Measurements from ENCODE around the gene USP9X.
A peak's percentile ranks its signal among the peaks of the same experiment; 100 is the strongest.
"Not testable (repeated sequence)": the region's sequence is repeated elsewhere in the genome, so short reads cannot be mapped to it uniquely, and the experiment has no call there.

The USP9X gene

DNA sequence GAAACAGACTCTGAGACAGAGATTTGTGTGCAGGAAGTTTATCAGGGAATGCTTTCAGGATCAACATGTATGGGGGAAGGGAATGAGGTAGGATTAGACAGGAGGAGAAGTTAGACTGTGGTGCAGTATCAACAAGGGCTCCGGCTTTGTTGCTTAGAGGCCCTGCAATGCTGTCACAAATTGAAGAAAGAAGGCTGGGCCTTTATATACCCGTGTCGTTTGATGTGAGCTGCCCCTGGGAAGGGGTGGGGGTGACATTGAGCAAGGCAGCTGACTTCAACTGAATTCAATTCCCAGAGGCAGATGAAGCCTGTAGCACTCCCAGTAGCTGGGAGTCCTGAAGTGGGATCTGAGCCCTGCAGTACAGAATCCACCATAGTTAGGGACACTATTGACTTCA, 29.5 kb upstream of the USP9X start:
- H3K36me3 ChIP-seq (ENCODE audit: control insufficient read depth, insufficient read depth, low read length): no peaks in the 10 kb centered on the region
- no peak overlapping the region for H3K4me3 ChIP-seq (ENCODE audit: insufficient read depth, low read depth, low read length)
- H3K4me1 ChIP-seq (ENCODE audit: control insufficient read depth, insufficient read depth, low read length): no peaks in the 10 kb centered on the region
- no peaks in the 10 kb centered on the region for H3K9me3 ChIP-seq (ENCODE audit: control insufficient read depth, low read length)
- 46 to 49% methylated on average over 3 of the region's 3 CpGs for WGBS, 2 experiments
- no peak overlapping the region for H3K27ac ChIP-seq (ENCODE audit: insufficient read depth, low read depth, low read length, poor library complexity, severe bottlenecking)
- no peaks in the 10 kb centered on the region for H3K27me3 ChIP-seq (ENCODE audit: control insufficient read depth, insufficient read depth, low read length, poor library complexity, severe bottlenecking)

DNA sequence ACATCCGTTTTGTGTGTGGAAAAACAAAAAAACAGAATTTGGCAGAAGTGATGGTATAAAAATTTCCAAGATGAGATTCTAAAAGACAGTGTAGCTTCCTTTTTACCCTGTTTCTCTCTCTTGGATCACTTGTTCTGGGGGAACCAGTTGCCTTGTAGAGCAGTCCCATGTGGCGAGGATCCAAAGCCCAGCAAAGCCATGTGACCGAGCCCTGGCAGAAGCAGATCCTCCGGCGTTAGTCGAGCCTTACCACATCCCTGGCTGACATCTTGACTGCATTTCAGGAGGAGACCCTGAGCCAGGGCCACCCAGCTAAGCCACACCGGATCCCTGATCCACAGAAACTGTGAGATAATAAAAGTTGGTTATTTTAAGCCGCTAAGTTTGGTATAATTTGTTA, 22.0 kb upstream of the USP9X start:
- H3K36me3 ChIP-seq (ENCODE audit: control insufficient read depth, insufficient read depth, low read length); H3K9me3 ChIP-seq (ENCODE audit: control insufficient read depth, low read length); H3K27ac ChIP-seq (ENCODE audit: insufficient read depth, low read depth, low read length, poor library complexity, severe bottlenecking); H3K4me1 ChIP-seq (ENCODE audit: control insufficient read depth, insufficient read depth, low read length); H3K27me3 ChIP-seq (ENCODE audit: control insufficient read depth, insufficient read depth, low read length, poor library complexity, severe bottlenecking); H3K4me3 ChIP-seq (ENCODE audit: insufficient read depth, low read depth, low read length): not testable (repeated sequence)
- WGBS, 2 experiments: 92 to 99% methylated on average over 6 to 7 of the region's 8 CpGs

DNA sequence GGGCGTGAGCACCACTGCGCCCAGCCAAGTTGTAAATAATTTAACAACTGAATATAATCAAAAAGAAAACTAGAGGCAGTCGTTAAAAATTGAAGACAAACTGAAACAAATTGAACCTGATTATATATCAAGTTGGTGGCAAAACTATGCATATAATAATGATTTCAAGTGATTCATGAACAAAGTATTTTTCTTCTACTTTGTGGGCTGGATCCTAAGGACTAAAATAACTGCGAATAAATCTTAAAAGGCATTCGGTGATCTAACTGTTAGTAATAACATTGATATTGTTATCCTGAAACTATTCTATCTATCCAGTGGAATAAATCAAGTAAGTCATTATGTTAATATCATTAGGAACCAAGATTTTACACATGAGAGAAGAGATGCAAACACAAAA, 21.2 kb upstream of the USP9X start:
- no peaks in the 10 kb centered on the region for H3K27me3 ChIP-seq (ENCODE audit: control insufficient read depth, insufficient read depth, low read length, poor library complexity, severe bottlenecking)
- no peak overlapping the region for H3K4me3 ChIP-seq (ENCODE audit: insufficient read depth, low read depth, low read length)
- H3K4me1 ChIP-seq (ENCODE audit: control insufficient read depth, insufficient read depth, low read length): no peaks in the 10 kb centered on the region
- WGBS, 2 experiments: 83% methylated on average over 1 to 3 of the region's 5 CpGs
- no peak overlapping the region for H3K27ac ChIP-seq (ENCODE audit: insufficient read depth, low read depth, low read length, poor library complexity, severe bottlenecking)
- no peaks in the 10 kb centered on the region for H3K9me3 ChIP-seq (ENCODE audit: control insufficient read depth, low read length)
- H3K36me3 ChIP-seq (ENCODE audit: control insufficient read depth, insufficient read depth, low read length): no peaks in the 10 kb centered on the region

DNA sequence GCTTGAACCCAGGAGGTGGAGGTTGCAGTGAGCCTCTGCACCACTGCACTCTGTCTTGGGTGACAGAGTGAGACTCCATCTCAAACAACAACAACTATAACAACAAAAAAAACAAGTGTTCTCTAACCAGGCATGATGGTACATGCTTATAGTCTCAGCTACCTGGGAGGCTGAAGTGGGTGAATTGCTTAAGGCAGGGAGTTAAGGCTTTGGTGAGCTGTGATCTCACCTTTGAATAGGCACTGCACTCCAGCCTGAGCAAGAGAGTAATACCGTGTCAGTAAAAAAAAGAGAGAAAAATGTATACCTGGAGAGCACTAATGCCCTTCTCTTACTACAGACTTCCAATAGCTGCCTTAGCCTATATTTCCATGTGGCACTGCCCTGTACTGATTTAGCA, 18.9 kb upstream of the USP9X start:
- 92% methylated on average over 1 of the region's 1 CpG; no CpG with 5 or more reads in 1 of the 2 experiments for WGBS, 2 experiments
- Histone ChIP-seq H3K9me3 (ENCODE audit: control insufficient read depth, low read length) (no peaks in the 10 kb centered on the region), H3K4me3 (ENCODE audit: insufficient read depth, low read depth, low read length) (no peak overlapping the region), H3K36me3 (ENCODE audit: control insufficient read depth, insufficient read depth, low read length) (no peaks in the 10 kb centered on the region), H3K4me1 (ENCODE audit: control insufficient read depth, insufficient read depth, low read length) (no peaks in the 10 kb centered on the region), H3K27me3 (ENCODE audit: control insufficient read depth, insufficient read depth, low read length, poor library complexity, severe bottlenecking) (no peaks in the 10 kb centered on the region), H3K27ac (ENCODE audit: insufficient read depth, low read depth, low read length, poor library complexity, severe bottlenecking) (no peak overlapping the region)

DNA sequence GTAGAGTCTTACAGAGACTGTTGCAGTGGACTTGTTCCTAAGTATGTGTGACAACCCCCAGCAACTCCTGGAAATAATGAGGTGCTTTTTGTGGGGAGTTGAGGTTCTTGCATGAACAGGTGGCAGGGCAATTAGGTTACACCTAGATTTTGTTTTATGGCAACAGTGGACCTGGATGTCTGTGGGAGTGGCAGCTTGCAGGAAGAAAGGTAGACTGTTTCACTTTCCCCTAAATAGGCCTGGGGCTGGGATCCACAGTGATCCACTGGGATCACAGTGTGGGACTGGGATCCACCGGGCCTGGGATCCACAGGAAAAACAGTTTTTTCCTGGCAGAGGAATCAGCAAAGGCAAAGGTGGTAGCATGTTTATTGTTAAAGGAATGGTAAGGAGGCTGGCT, 18.3 kb upstream of the USP9X start:
- no peak overlapping the region for H3K27ac ChIP-seq (ENCODE audit: insufficient read depth, low read depth, low read length, poor library complexity, severe bottlenecking)
- no peak overlapping the region for H3K4me3 ChIP-seq (ENCODE audit: insufficient read depth, low read depth, low read length)
- no peaks in the 10 kb centered on the region for H3K36me3 ChIP-seq (ENCODE audit: control insufficient read depth, insufficient read depth, low read length)
- no peaks in the 10 kb centered on the region for H3K27me3 ChIP-seq (ENCODE audit: control insufficient read depth, insufficient read depth, low read length, poor library complexity, severe bottlenecking)
- H3K4me1 ChIP-seq (ENCODE audit: control insufficient read depth, insufficient read depth, low read length): no peaks in the 10 kb centered on the region
- H3K9me3 ChIP-seq (ENCODE audit: control insufficient read depth, low read length): no peaks in the 10 kb centered on the region
- 97 to 100% methylated on average over 1 of the region's 1 CpG for WGBS, 2 experiments

DNA sequence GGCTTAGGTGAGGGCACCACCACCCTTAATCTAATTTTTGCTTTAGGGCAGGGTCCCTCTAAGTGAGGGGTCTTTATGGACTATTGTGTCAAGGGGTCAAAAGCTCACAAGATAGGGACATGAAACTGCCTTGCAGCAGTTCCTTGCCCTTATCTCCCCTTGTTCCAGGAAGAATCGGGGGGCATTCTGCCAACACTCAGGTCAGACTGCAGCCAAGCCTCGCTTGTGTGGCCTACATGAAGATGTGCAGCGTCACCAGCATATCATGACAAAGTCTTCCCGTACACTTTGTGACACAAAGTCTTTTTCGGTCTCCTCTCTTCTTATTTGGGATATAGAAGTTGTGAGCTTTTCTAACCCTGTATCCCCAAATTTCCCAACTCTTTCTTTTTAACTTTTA, 17.5 kb upstream of the USP9X start:
- no peaks in the 10 kb centered on the region for H3K4me1 ChIP-seq (ENCODE audit: control insufficient read depth, insufficient read depth, low read length)
- WGBS, 2 experiments: 89 to 90% methylated on average over 4 of the region's 5 CpGs
- no peak overlapping the region for H3K27ac ChIP-seq (ENCODE audit: insufficient read depth, low read depth, low read length, poor library complexity, severe bottlenecking)
- no peak overlapping the region for H3K4me3 ChIP-seq (ENCODE audit: insufficient read depth, low read depth, low read length)
- H3K9me3 ChIP-seq (ENCODE audit: control insufficient read depth, low read length): no peaks in the 10 kb centered on the region
- H3K27me3 ChIP-seq (ENCODE audit: control insufficient read depth, insufficient read depth, low read length, poor library complexity, severe bottlenecking): no peaks in the 10 kb centered on the region
- no peaks in the 10 kb centered on the region for H3K36me3 ChIP-seq (ENCODE audit: control insufficient read depth, insufficient read depth, low read length)

DNA sequence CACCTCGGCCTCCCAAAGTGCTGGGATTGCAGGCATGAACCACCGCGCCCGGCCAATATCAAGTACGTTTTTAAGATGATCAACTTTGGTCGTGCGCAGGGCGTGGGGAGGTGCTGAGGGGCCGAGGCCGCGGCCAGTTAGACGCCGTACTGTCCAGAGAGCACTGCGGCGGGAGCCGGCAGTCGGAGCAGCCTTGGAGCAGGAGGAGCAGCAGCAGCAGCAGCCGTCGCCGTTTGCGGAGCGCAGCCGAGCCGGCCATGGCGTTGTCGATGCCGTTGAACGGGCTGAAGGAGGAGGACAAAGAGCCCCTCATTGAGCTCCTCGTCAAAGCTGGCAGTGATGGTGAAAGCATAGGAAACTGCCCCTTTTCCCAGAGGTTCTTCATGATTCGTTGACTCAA, 8.5 kb upstream of the USP9X start:
- no peak overlapping the region for H3K4me3 ChIP-seq (ENCODE audit: insufficient read depth, low read depth, low read length)
- no peaks in the 10 kb centered on the region for H3K9me3 ChIP-seq (ENCODE audit: control insufficient read depth, low read length)
- no peaks in the 10 kb centered on the region for H3K36me3 ChIP-seq (ENCODE audit: control insufficient read depth, insufficient read depth, low read length)
- 95% methylated on average over 30 of the region's 30 CpGs for WGBS, 2 experiments
- H3K4me1 ChIP-seq (ENCODE audit: control insufficient read depth, insufficient read depth, low read length): no peaks in the 10 kb centered on the region
- H3K27me3 ChIP-seq (ENCODE audit: control insufficient read depth, insufficient read depth, low read length, poor library complexity, severe bottlenecking): no peaks in the 10 kb centered on the region
- H3K27ac ChIP-seq (ENCODE audit: insufficient read depth, low read depth, low read length, poor library complexity, severe bottlenecking): no peak overlapping the region

DNA sequence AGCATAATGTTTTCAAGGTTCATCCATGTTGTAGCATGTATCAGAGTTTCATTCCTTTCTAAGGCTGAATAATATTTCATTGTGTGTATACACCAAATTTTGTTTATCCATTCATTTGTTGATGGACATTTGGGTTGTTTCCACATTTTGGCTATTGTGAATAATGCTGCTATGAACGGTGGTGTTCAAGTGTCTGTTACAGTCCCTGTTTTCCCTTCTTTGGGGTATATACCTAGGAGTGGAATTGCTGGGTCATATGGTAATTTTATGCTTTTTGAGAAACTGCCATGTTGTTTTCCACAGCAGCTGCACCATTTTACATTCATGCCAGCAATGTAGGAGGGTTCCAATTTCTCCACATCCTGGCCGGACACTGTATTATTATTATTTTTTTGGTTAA, 3.4 kb upstream of the USP9X start:
- 100% methylated on average over 1 to 2 of the region's 2 CpGs for WGBS, 2 experiments
- H3K27ac ChIP-seq (ENCODE audit: insufficient read depth, low read depth, low read length, poor library complexity, severe bottlenecking): no peak overlapping the region
- no peaks in the 10 kb centered on the region for H3K9me3 ChIP-seq (ENCODE audit: control insufficient read depth, low read length)
- H3K4me3 ChIP-seq (ENCODE audit: insufficient read depth, low read depth, low read length): no peak overlapping the region
- H3K27me3 ChIP-seq (ENCODE audit: control insufficient read depth, insufficient read depth, low read length, poor library complexity, severe bottlenecking): no peaks in the 10 kb centered on the region
- H3K4me1 ChIP-seq (ENCODE audit: control insufficient read depth, insufficient read depth, low read length): no peaks in the 10 kb centered on the region
- H3K36me3 ChIP-seq (ENCODE audit: control insufficient read depth, insufficient read depth, low read length): no peaks in the 10 kb centered on the region

DNA sequence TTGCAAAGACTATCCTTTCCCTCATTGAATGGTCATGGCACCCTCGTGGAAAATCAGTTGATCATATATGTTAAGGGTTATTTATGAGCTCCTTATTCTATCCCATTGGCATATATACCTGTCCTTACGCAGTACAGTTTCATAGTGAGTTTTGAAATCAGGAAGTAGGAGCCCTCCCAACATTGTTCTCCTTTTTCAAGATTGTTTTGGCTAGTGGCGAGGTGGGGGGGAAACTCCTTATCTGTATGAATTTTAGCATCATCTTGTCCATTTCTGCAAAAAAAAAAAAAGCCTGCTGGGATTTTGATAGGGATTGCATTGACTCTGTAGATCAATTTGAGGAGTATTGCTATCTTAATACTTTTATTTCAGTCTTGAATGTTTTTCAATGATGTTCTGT, 2.5 kb upstream of the USP9X start:
- no peak overlapping the region for H3K4me3 ChIP-seq (ENCODE audit: insufficient read depth, low read depth, low read length)
- H3K36me3 ChIP-seq (ENCODE audit: control insufficient read depth, insufficient read depth, low read length): no peaks in the 10 kb centered on the region
- no peaks in the 10 kb centered on the region for H3K4me1 ChIP-seq (ENCODE audit: control insufficient read depth, insufficient read depth, low read length)
- no peaks in the 10 kb centered on the region for H3K9me3 ChIP-seq (ENCODE audit: control insufficient read depth, low read length)
- H3K27ac ChIP-seq (ENCODE audit: insufficient read depth, low read depth, low read length, poor library complexity, severe bottlenecking): no peak overlapping the region
- WGBS, 2 experiments: 100% methylated on average over 1 of the region's 3 CpGs
- H3K27me3 ChIP-seq (ENCODE audit: control insufficient read depth, insufficient read depth, low read length, poor library complexity, severe bottlenecking): no peaks in the 10 kb centered on the region

DNA sequence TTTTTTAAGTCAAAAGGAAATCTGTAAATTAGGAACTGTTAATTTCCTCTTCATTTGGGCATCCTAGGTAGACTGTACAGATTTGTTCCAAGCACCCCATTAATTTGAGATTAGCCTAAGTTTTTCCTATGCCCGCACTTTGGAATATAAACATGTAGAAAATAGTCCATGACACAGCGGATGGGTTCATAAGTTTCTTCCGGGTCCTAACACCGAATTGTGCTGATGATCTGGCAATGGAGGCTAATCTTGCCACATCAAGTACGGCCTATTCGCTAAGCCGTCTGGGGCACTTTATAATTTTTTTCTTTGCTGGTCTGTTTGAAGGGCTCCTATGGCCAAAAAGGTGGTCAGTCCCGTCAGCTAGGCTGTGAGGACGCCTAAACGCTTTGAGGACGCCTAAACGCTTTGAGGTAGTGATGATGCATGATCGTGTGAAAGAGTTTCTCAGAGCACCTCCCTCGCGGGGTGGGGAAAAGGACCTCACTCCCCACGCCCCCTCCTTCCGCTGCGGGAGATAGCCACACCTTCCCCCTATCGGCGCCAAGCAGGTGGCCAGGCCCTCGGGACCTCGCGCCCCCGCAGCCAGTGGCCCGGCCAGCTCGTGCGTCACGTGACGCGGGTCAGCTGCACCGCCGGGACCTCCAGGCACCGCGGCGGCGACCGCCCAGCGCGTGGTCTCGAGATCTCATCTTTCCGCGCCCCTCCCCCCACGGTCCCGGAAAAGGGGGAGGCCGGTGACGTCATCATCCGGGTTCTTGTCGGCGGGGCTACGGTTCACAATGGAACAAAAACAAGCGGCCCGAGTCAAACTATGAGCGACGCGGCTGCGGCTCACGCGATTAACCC, 977 bp upstream of the USP9X start:
- 1% methylated on average over 58 of the region's 58 CpGs for WGBS, 2 experiments
- Histone ChIP-seq H3K27ac (ENCODE audit: insufficient read depth, low read depth, low read length, poor library complexity, severe bottlenecking) (peak overlapping the region; percentile 100), H3K36me3 (ENCODE audit: control insufficient read depth, insufficient read depth, low read length) (no peaks in the 10 kb centered on the region), H3K27me3 (ENCODE audit: control insufficient read depth, insufficient read depth, low read length, poor library complexity, severe bottlenecking) (no peaks in the 10 kb centered on the region), H3K4me3 (ENCODE audit: insufficient read depth, low read depth, low read length) (peak overlapping the region; percentile 75), H3K9me3 (ENCODE audit: control insufficient read depth, low read length) (no peaks in the 10 kb centered on the region), H3K4me1 (ENCODE audit: control insufficient read depth, insufficient read depth, low read length) (no peaks in the 10 kb centered on the region)

DNA sequence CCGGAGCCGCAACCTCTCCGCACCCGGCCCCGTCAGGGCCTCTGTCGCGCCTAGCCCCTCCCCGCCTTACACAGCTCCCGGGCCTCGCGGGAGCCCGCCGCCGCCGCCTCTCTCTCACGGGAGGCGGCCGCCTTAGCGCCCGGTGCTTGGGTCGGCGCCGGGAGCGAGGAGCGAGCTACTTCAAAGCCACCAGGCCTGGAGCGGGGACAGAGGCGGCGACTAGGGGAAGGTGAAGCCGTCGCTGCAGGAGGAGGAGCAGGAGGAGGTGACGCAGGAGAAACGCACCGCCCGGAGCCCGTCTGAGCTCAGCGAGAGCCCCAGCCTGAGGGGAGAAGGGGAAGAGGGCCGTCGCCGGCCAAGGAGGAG, 250 bp downstream of the USP9X start:
- 0 to 1% methylated on average over 39 of the region's 39 CpGs for WGBS, 2 experiments
- no peaks in the 10 kb centered on the region for H3K27me3 ChIP-seq (ENCODE audit: control insufficient read depth, insufficient read depth, low read length, poor library complexity, severe bottlenecking)
- peak overlapping the region; percentile 75 for H3K4me3 ChIP-seq (ENCODE audit: insufficient read depth, low read depth, low read length)
- no peaks in the 10 kb centered on the region for H3K9me3 ChIP-seq (ENCODE audit: control insufficient read depth, low read length)
- H3K4me1 ChIP-seq (ENCODE audit: control insufficient read depth, insufficient read depth, low read length): no peaks in the 10 kb centered on the region
- no peaks in the 10 kb centered on the region for H3K36me3 ChIP-seq (ENCODE audit: control insufficient read depth, insufficient read depth, low read length)
- H3K27ac ChIP-seq (ENCODE audit: insufficient read depth, low read depth, low read length, poor library complexity, severe bottlenecking): peak overlapping the region; percentile 100
